Thyroid gland (tissue), 4 donors: ENCODE data around the gene OSBP2.

ENCODE experiments used
- CTCF ChIP-seq, 6 experiments: fragments of 200-600 bp in 3 of 6; fragments of 450-650 bp in 3 of 6; sonication (generic) in 3 of 6; IDR thresholded peaks; one replicate each; pipeline ENCODE4 v1.5.1; 2016 to 2019; ENCODE audit warnings: antibody characterized with exemption in 6 of 6, mild to moderate bottlenecking in 2 of 6, inconsistent platforms in 1 of 6, moderate library complexity in 1 of 6
- POLR2A ChIP-seq, 2 donors: fragments of 450-650 bp; IDR thresholded peaks; one replicate each; pipeline ENCODE4 v1.6.1; 2017; ENCODE audit warnings: antibody characterized with exemption in 2 of 2, mild to moderate bottlenecking in 2 of 2, moderate library complexity in 1 of 2

GRCh38 chr22:30944986-30945385 lies 250.3 kb downstream of the OSBP2 start:
- no peak for TF ChIP-seq CTCF (IDR thresholded peaks at IDR 0.05)
- no peak for TF ChIP-seq POLR2A (IDR thresholded peaks at IDR 0.05)
